NCI-H1694 treated with DMSO at 0.1 percent for 48 hours (cell line): ENCODE measurements around the gene HTR1D.

Source experiments
- DNase-seq: peaks from one replicate; lab custom pipeline; 2025; lab: John Stamatoyannopoulos, UW

Gene HTR1D

GRCh38 chr1:23150125-23150524 lies 67.2 kb downstream of the HTR1D start:
- DNase-seq = no peak

- no peak for DNase-seq
These were observed 68.2 kb downstream of the HTR1D start for GRCh38 chr1:23149114-23149513.

- DNase-seq = no peak
These were observed 69.2 kb downstream of the HTR1D start for GRCh38 chr1:23148084-23148483.
